Neuronal stem cell (in vitro differentiated cells): ENCODE data around the gene TPRN.
A peak's percentile ranks its signal among the peaks of the same experiment; 100 is the strongest.

ENCODE experiments used
- DNase-seq: peaks from one replicate; pipeline ENCODE4 v3.0.0-alpha.2; 2013; ENCODE audit warnings: low spot score
- H2AFZ ChIP-seq: one replicate; pipeline ENCODE4 v1.6.1; 2013; ENCODE audit warnings: mild to moderate bottlenecking, low read length, inconsistent platforms
- H2AK5ac ChIP-seq: 2 replicates; pipeline ENCODE4 v1.6.1; 2013; ENCODE audit warnings: low read depth, mild to moderate bottlenecking, inconsistent platforms, low read length, moderate library complexity, mixed read lengths
- H2BK120ac ChIP-seq: 2 replicates; pipeline ENCODE4 v1.6.1; 2013; ENCODE audit warnings: low read depth, mild to moderate bottlenecking, inconsistent platforms, low read length, moderate library complexity, mixed read lengths
- H2BK12ac ChIP-seq: one replicate; pipeline ENCODE4 v1.6.1; 2013; ENCODE audit warnings: low read length, inconsistent platforms
- H2BK15ac ChIP-seq: 2 replicates; pipeline ENCODE4 v1.6.1; 2013; ENCODE audit warnings: mild to moderate bottlenecking, low read length, inconsistent platforms, mixed read lengths
- H2BK5ac ChIP-seq: one replicate; pipeline ENCODE4 v1.6.1; 2013; ENCODE audit warnings: inconsistent platforms, mild to moderate bottlenecking, low read length, moderate library complexity
- H3K14ac ChIP-seq: one replicate; pipeline ENCODE4 v1.6.1; 2013; ENCODE audit warnings: low read length, inconsistent platforms
- H3K18ac ChIP-seq: 2 replicates; pipeline ENCODE4 v1.6.1; 2013; ENCODE audit warnings: low read length, inconsistent platforms
- H3K23ac ChIP-seq: 2 replicates; pipeline ENCODE4 v1.6.1; 2013; ENCODE audit warnings: low read depth, mild to moderate bottlenecking, mixed read lengths, low read length, inconsistent platforms; ENCODE audit not compliant: poor library complexity
- H3K27ac ChIP-seq: replicated peaks from 3 replicates; pipeline ENCODE4 v1.5.1; 2013; ENCODE audit warnings: low read length, inconsistent platforms
- H3K27me3 ChIP-seq, 3 experiments: 2 replicates each; pipeline ENCODE4 v1.6.1; 2013; ENCODE audit warnings: low read length in 3 of 3, mild to moderate bottlenecking in 2 of 3, inconsistent platforms in 1 of 3, low read depth in 1 of 3, mixed read lengths in 1 of 3, moderate library complexity in 1 of 3; ENCODE audit not compliant: control insufficient read depth in 3 of 3, insufficient read depth in 3 of 3
- H3K36me3 ChIP-seq, 2 donors: replicated peaks in 1 of 2; 2 replicates each; pipeline ENCODE4 v1.6.1; 2013; ENCODE audit warnings: low read length in 2 of 2; ENCODE audit not compliant: control insufficient read depth in 2 of 2, insufficient read depth in 2 of 2
- H3K4ac ChIP-seq: 2 replicates; pipeline ENCODE4 v1.6.1; 2013; ENCODE audit warnings: inconsistent platforms, mild to moderate bottlenecking, low read length, moderate library complexity
- H3K4me1 ChIP-seq, 2 donors: 1 replicate in 1 of 2; 2 replicates in 1 of 2; pipeline ENCODE4 v1.6.1; 2013; ENCODE audit warnings: low read length in 2 of 2, low read depth in 1 of 2; ENCODE audit not compliant: control insufficient read depth in 2 of 2, insufficient read depth in 1 of 2
- H3K4me2 ChIP-seq: one replicate; pipeline ENCODE4 v1.6.1; 2013; ENCODE audit warnings: mild to moderate bottlenecking, low read length, inconsistent platforms; ENCODE audit not compliant: insufficient read depth, poor library complexity, severe bottlenecking
- H3K4me3 ChIP-seq, 2 donors: 2 replicates each; pipeline ENCODE4 v1.5.1; 2013; ENCODE audit warnings: low read length in 2 of 2, mild to moderate bottlenecking in 2 of 2, inconsistent platforms in 1 of 2, moderate library complexity in 1 of 2
- H3K79me1 ChIP-seq: one replicate; pipeline ENCODE4 v1.6.1; 2013; ENCODE audit warnings: low read depth, mild to moderate bottlenecking, inconsistent platforms, low read length, moderate library complexity
- H3K9ac ChIP-seq: one replicate; pipeline ENCODE4 v1.6.1; 2013; ENCODE audit warnings: mild to moderate bottlenecking, low read depth, low read length, inconsistent platforms; ENCODE audit not compliant: poor library complexity
- H3K9me3 ChIP-seq, 2 donors: replicated peaks in 1 of 2; 2 replicates each; pipeline versions ENCODE3 to v1.6.1; 2013; ENCODE audit warnings: low read length in 2 of 2, mild to moderate bottlenecking in 2 of 2, inconsistent platforms in 1 of 2, low read depth in 1 of 2, mixed read lengths in 1 of 2, moderate library complexity in 1 of 2; ENCODE audit not compliant: control insufficient read depth in 2 of 2, insufficient read depth in 1 of 2
- H4K8ac ChIP-seq: one replicate; pipeline ENCODE4 v1.6.1; 2013; ENCODE audit warnings: low read depth, mild to moderate bottlenecking, inconsistent platforms, low read length, moderate library complexity
- H4K91ac ChIP-seq: one replicate; pipeline ENCODE4 v1.6.1; 2013; ENCODE audit warnings: low read length, low read depth, mild to moderate bottlenecking, inconsistent platforms; ENCODE audit not compliant: poor library complexity
- WGBS, 2 donors: extraction: QIAGEN DNeasy Blood & Tissue Kit; methylation state at CpG; one replicate each; pipeline ENCODE4 v1.1.7; 2013; ENCODE audit warnings: missing lambda C conversion rate in 2 of 2, mixed read lengths in 1 of 2; ENCODE audit not compliant: insufficient read length in 2 of 2, insufficient replicate concordance in 1 of 2; ENCODE audit errors: extremely low coverage in 2 of 2; 5-methylcytosine and 5-hydroxymethylcytosine counted together

TPRN gene

DNA sequence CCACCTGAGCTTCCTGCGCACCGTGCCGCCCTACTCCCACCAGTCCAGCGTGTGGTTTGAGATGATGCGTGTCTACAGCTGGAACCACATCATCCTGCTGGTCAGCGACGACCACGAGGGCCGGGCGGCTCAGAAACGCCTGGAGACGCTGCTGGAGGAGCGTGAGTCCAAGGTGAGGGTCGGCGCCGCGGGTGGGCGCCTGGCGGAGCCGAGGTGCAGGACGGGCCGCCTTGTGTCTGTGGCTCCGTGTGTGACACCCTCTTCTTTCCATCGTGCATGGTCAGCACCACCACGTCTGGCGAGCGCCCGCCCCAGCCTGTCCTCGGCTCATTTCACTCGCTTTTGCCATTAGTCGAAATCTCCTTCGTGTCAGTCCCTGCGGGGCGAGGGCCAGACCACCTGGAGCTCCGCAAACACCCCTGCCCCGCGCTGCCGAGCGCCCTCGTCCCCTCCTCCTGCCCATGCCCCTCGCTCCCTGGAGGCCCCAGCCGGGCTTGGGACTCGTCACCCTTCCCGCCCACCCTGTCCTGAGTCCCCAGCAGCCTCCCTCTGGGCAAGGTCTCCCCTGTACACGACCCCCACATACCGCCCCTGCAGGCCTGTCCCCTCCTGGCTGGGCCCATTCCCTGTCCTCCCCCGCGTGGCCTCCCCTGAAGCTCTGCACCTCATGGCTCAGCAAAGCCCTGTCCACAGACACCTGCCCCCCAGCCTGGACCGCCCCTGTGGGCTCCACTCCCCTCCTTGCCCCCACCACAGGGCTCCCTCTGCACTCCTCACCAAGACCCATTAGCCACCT, 54.6 kb downstream of the TPRN start:
- Histone ChIP-seq H2BK12ac (no peak overlapping the region), H2BK5ac (no peak overlapping the region), H3K9me3 (no peaks in the 10 kb centered on the region), H3K14ac (no peak overlapping the region), H2AK5ac (no peak overlapping the region), H4K8ac (no peak overlapping the region), H3K9ac (peak overlapping the region; percentile 44), H4K91ac (no peak overlapping the region), H3K23ac (peak overlapping the region; percentile 20), H3K79me1 (peaks cover 2% of the 10 kb centered on the region), H2BK15ac (no peak overlapping the region), H3K27me3 (peaks cover 0 to 71% (median 30%) of the 10 kb centered on the region in 3 experiments), H3K4me2 (no peak overlapping the region), H2BK120ac (no peak overlapping the region), H3K4me3 (no peak overlapping the region), H2AFZ (no peak overlapping the region), H3K18ac (peak overlapping the region; percentile 11), H3K36me3 (no peaks in the 10 kb centered on the region), H3K27ac (no peak overlapping the region), H3K4ac (no peak overlapping the region), H3K4me1 (no peaks in the 10 kb centered on the region)
- DNase-seq: no peak
- WGBS, 2 donors: no CpG with 5 or more reads among the region's 49 CpGs

DNA sequence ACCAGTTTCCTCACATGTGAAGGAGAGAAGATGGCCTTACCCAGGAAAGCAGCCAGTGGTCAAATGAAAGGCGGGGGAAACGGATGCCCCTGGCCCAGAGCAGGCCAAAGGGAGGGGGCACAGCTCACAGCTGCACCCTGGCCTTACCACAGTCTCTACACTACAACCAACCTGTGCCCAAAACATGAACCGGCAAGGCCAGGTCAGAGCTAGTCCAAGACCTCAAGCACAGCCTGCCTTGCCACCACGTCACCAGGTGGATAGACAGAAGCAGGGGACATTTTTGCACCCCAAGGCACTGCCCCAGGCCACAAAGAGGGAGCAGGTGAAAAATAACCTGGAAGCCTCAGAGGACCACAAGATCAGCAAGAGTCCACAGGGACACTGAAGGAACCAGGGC, 57.1 kb downstream of the TPRN start:
- H3K27ac ChIP-seq: no peak overlapping the region
- no peak overlapping the region for H3K9ac ChIP-seq
- H3K4me3 ChIP-seq: peak overlapping the region in 1 of 2 donors; percentile 22
- no peak for DNase-seq
- peak overlapping the region; percentile 5 for H3K23ac ChIP-seq
- H3K4me2 ChIP-seq: no peak overlapping the region
- H3K4ac ChIP-seq: no peak overlapping the region
- no peak overlapping the region for H2AFZ ChIP-seq
- H2BK12ac ChIP-seq: no peak overlapping the region
- H3K79me1 ChIP-seq: peaks cover 2% of the 10 kb centered on the region
- H3K9me3 ChIP-seq: peaks cover 0 to 5% of the 10 kb centered on the region in 2 donors
- H2BK15ac ChIP-seq: no peak overlapping the region
- H3K18ac ChIP-seq: no peak overlapping the region
- no peak overlapping the region for H3K14ac ChIP-seq
- no peak overlapping the region for H2BK5ac ChIP-seq
- no peak overlapping the region for H2AK5ac ChIP-seq
- peak overlapping the region; percentile 43 for H4K8ac ChIP-seq
- peaks cover 8 to 84% (median 54%) of the 10 kb centered on the region in 3 experiments for H3K27me3 ChIP-seq
- H3K4me1 ChIP-seq: peaks cover 0 to 2% of the 10 kb centered on the region in 2 donors
- no peaks in the 10 kb centered on the region for H3K36me3 ChIP-seq
- no peak overlapping the region for H2BK120ac ChIP-seq
- no CpG with 5 or more reads among the region's 4 CpGs for WGBS, 2 donors
- H4K91ac ChIP-seq: no peak overlapping the region

GRCh38 chr9:137141976-137142936, 58.3 kb downstream of the TPRN start:
- H3K23ac ChIP-seq: peak overlapping the region; percentile 61
- H2BK15ac ChIP-seq: no peak overlapping the region
- no peak for DNase-seq

More at GRCh38 chr9:137141976-137142936, 58.3 kb downstream of the TPRN start:
- H3K27ac ChIP-seq: no peak overlapping the region
- peaks cover 10 to 85% (median 64%) of the 10 kb centered on the region in 3 experiments for H3K27me3 ChIP-seq
- H2BK5ac ChIP-seq: no peak overlapping the region
- H2BK12ac ChIP-seq: no peak overlapping the region
- H3K79me1 ChIP-seq: peaks cover 2% of the 10 kb centered on the region
- H3K36me3 ChIP-seq: no peaks in the 10 kb centered on the region
- H2AFZ ChIP-seq: no peak overlapping the region
- H2BK120ac ChIP-seq: no peak overlapping the region
- no peak overlapping the region for H3K4ac ChIP-seq
- peak overlapping the region; percentile 95 for H3K14ac ChIP-seq
- no peak overlapping the region for H4K91ac ChIP-seq
- H2AK5ac ChIP-seq: peak overlapping the region; percentile 84
- H3K4me3 ChIP-seq: peak overlapping the region in 1 of 2 donors; percentile 68
- no peak overlapping the region for H4K8ac ChIP-seq
- no CpG with 5 or more reads among the region's 24 CpGs for WGBS, 2 donors
- H3K4me1 ChIP-seq: peaks cover 0 to 2% of the 10 kb centered on the region in 2 donors
- no peak overlapping the region for H3K18ac ChIP-seq
- peak overlapping the region; percentile 72 for H3K9ac ChIP-seq
- H3K4me2 ChIP-seq: no peak overlapping the region
- H3K9me3 ChIP-seq: peaks cover 0 to 5% of the 10 kb centered on the region in 2 donors
